ENCODE measurements around the gene EML4. TPM values are rescaled to one million over a fixed set of nuclear protein-coding genes. Genes with fewer than 3 reads are reported as not detected.
A peak's percentile ranks its signal among the peaks of the same experiment; 100 is the strongest.

The EML4 gene
- total and polyA plus RNA-seq, 10 of the 15 experiments (the other 5 are each of a cell fraction or from before 2014, with no cell fraction given), result 23.1 to 91.3 (median 77.4) TPM

- TF ChIP-seq ZNF687 (IDR thresholded peaks at IDR 0.05) (0 out of 2 replicates have a peak, but pooled peaks have one; percentile 42), ESRRA (IDR thresholded peaks at IDR 0.05; ENCODE audit: low read length) (no peak), GATAD2B (conservative IDR thresholded peaks at IDR 0.05; ENCODE audit: low read depth) (0 out of 2 replicates have a peak, but pooled peaks have one; percentile 20), KAT2A (conservative IDR thresholded peaks at IDR 0.05; ENCODE audit: control insufficient read depth, low read depth, low read length) (no peak), HDGF (IDR thresholded peaks at IDR 0.05) (peak; percentile 71; the same call in 1 of the 2 replicates), ZBTB4 (CRISPR knock-in tag; IDR thresholded peaks at IDR 0.05) (no peak), ZNF217 (IDR thresholded peaks at IDR 0.05) (no peak), MXI1 (IDR thresholded peaks at IDR 0.05; ENCODE audit: low read depth, low read length) (peak; percentile 79), EZH2 (IDR thresholded peaks at IDR 0.05; ENCODE audit: borderline replicate concordance, control insufficient read depth, low read depth, low read length) (no peak), ASH2L (IDR thresholded peaks at IDR 0.05; ENCODE audit: borderline replicate concordance, low read depth) (0 out of 2 replicates have a peak, but pooled peaks have one; percentile 23), GABPA (IDR thresholded peaks at IDR 0.05; ENCODE audit: low read depth) (no peak)
- TF ChIP-seq, protein P1, sequence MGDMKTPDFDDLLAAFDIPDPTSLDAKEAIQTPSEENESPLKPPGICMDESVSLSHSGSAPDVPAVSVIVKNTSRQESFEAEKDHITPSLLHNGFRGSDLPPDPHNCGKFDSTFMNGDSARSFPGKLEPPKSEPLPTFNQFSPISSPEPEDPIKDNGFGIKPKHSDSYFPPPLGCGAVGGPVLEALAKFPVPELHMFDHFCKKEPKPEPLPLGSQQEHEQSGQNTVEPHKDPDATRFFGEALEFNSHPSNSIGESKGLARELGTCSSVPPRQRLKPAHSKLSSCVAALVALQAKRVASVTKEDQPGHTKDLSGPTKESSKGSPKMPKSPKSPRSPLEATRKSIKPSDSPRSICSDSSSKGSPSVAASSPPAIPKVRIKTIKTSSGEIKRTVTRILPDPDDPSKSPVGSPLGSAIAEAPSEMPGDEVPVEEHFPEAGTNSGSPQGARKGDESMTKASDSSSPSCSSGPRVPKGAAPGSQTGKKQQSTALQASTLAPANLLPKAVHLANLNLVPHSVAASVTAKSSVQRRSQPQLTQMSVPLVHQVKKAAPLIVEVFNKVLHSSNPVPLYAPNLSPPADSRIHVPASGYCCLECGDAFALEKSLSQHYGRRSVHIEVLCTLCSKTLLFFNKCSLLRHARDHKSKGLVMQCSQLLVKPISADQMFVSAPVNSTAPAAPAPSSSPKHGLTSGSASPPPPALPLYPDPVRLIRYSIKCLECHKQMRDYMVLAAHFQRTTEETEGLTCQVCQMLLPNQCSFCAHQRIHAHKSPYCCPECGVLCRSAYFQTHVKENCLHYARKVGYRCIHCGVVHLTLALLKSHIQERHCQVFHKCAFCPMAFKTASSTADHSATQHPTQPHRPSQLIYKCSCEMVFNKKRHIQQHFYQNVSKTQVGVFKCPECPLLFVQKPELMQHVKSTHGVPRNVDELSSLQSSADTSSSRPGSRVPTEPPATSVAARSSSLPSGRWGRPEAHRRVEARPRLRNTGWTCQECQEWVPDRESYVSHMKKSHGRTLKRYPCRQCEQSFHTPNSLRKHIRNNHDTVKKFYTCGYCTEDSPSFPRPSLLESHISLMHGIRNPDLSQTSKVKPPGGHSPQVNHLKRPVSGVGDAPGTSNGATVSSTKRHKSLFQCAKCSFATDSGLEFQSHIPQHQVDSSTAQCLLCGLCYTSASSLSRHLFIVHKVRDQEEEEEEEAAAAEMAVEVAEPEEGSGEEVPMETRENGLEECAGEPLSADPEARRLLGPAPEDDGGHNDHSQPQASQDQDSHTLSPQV (IDR thresholded peaks at IDR 0.05), result peak; percentile 93
- TF ChIP-seq, protein P2, sequence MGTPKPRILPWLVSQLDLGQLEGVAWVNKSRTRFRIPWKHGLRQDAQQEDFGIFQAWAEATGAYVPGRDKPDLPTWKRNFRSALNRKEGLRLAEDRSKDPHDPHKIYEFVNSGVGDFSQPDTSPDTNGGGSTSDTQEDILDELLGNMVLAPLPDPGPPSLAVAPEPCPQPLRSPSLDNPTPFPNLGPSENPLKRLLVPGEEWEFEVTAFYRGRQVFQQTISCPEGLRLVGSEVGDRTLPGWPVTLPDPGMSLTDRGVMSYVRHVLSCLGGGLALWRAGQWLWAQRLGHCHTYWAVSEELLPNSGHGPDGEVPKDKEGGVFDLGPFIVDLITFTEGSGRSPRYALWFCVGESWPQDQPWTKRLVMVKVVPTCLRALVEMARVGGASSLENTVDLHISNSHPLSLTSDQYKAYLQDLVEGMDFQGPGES (IDR thresholded peaks at IDR 0.05), result no peak
Observed at GRCh38 chr2:42360890-42361727, 192.0 kb downstream of the EML4 start, which contains the start of gene COX7A2L (continued).
